Endothelial cell (in vitro differentiated cells): ENCODE measurements around the gene SETD5. TPM values are rescaled to one million over a fixed set of nuclear protein-coding genes. Genes with fewer than 3 reads are reported as not detected.

ENCODE experiments used
- DNase-seq: peaks from one replicate; pipeline ENCODE4 v3.0.0; 2021; ENCODE audit warnings: low spot score
- H3K27ac Mint-ChIP-seq: one replicate; pipeline ENCODE4 v1.8.0; 2021; ENCODE audit warnings: mixed read lengths, inconsistent platforms; ENCODE audit not compliant: unreplicated experiment
- H3K27me3 Mint-ChIP-seq: one replicate; pipeline ENCODE4 v1.8.0; 2021; ENCODE audit warnings: mild to moderate bottlenecking, moderate library complexity, mixed read lengths, inconsistent platforms; ENCODE audit not compliant: unreplicated experiment
- H3K36me3 Mint-ChIP-seq: one replicate; pipeline ENCODE4 v1.8.0; 2021; ENCODE audit warnings: mild to moderate bottlenecking, low read depth, mixed read lengths, inconsistent platforms; ENCODE audit not compliant: unreplicated experiment
- H3K4me1 Mint-ChIP-seq: one replicate; pipeline ENCODE4 v1.8.0; 2021; ENCODE audit warnings: mild to moderate bottlenecking, mixed read lengths, inconsistent platforms; ENCODE audit not compliant: unreplicated experiment
- H3K4me3 Mint-ChIP-seq: one replicate; pipeline ENCODE4 v1.8.0; 2021; ENCODE audit warnings: mild to moderate bottlenecking, mixed read lengths, inconsistent platforms; ENCODE audit not compliant: unreplicated experiment
- H3K9me3 Mint-ChIP-seq: one replicate; pipeline ENCODE4 v1.8.0; 2021; ENCODE audit warnings: mixed read lengths, inconsistent platforms; ENCODE audit not compliant: unreplicated experiment
- total RNA-seq: library from RNA; stranded (reverse); fragmentation: NEBNext Ultra II Directional; extraction: Animal tissue kit (Norgen Biotek cat#: 25700); gene quantifications from one replicate; pipeline ENCODE4 v1.2.1, GENCODE V29; 2021; ENCODE audit not compliant: unreplicated experiment
- TF ChIP-seq, protein P1 (sequence below): fragments of 200-600 bp; sonication (generic); IDR thresholded peaks from one replicate; pipeline ENCODE4 v1.5.0; 2021; ENCODE audit warnings: antibody characterized with exemption; ENCODE audit not compliant: unreplicated experiment

The SETD5 gene
- total RNA-seq, 1 donor from 2014 or later, result 246 TPM

DNA sequence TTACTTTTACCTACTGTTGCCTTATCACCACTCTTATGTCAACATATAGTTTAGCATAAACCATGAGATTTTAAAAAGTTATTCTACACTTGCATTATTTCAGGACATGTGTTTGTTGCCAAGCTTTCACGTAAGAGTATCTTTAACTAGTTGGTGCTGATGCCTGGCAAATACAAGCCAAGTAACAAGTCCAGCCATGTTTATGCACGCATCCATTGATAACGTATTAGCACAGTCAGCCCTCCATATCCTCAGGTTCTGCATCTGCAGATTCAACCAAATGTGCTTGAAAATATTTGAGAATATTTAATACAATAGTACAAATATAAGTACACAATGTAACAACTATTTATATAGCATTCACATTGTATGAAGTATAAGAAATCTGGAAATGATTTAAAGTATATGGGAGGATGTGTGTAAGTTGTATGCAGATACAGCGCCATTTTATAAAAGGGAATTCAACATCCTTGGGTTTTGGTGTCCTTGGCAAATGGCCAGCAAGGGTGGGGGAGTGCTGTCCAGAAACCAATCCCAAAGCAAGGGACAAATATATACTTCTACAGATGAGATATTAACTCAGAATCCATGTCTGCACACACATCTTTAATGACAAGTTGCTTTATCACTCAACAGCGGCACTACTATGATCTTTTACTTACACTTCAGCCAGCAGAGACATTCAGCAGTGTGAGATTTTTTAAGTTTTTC is 8.7 kb upstream of the SETD5 start:
- Mint-ChIP-seq H3K27ac (no peak overlapping the region), H3K9me3 (no peaks in the 10 kb centered on the region), H3K4me1 (peaks cover 37% of the 10 kb centered on the region), H3K36me3 (peaks cover 43% of the 10 kb centered on the region), H3K4me3 (no peak overlapping the region), H3K27me3 (peaks cover 3% of the 10 kb centered on the region)
- TF ChIP-seq, protein P1, sequence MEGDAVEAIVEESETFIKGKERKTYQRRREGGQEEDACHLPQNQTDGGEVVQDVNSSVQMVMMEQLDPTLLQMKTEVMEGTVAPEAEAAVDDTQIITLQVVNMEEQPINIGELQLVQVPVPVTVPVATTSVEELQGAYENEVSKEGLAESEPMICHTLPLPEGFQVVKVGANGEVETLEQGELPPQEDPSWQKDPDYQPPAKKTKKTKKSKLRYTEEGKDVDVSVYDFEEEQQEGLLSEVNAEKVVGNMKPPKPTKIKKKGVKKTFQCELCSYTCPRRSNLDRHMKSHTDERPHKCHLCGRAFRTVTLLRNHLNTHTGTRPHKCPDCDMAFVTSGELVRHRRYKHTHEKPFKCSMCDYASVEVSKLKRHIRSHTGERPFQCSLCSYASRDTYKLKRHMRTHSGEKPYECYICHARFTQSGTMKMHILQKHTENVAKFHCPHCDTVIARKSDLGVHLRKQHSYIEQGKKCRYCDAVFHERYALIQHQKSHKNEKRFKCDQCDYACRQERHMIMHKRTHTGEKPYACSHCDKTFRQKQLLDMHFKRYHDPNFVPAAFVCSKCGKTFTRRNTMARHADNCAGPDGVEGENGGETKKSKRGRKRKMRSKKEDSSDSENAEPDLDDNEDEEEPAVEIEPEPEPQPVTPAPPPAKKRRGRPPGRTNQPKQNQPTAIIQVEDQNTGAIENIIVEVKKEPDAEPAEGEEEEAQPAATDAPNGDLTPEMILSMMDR, result no peak
- DNase-seq, result no peak

DNA sequence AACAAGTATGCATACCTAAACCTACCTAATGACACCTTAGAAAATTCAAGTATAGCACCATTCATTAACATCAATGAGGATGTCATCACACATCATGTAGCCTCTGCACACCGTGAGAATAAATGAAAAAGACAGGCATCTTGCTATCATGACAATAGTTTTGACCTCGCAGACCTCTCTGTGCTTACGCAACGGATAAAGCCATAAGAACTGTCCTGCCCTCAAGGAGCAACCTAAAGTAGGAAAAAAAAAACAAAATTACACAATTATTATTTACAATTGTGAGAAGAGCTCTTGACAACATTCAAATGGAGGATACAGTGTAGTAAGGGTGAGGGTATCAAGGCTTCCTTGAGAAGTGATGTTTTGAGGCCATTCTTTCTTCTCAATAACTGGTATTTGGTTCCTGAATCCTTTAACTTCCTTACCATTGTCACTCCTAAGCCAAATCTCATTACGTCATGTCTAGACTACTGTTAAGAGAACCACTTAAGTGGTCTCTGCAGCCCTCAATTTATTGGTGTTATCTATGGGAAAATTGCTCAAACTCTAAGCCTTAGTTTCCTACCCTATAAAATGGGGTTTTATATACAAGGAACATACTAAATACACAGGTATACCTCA is 7.0 kb upstream of the SETD5 start:
- Mint-ChIP-seq H3K27ac (peak overlapping the region; percentile 31), H3K36me3 (peaks cover 56% of the 10 kb centered on the region), H3K9me3 (no peaks in the 10 kb centered on the region), H3K4me1 (peaks cover 50% of the 10 kb centered on the region), H3K4me3 (peak overlapping the region; percentile 35), H3K27me3 (peaks cover 8% of the 10 kb centered on the region)
- TF ChIP-seq, protein P1, result no peak
- DNase-seq, result no peak

DNA sequence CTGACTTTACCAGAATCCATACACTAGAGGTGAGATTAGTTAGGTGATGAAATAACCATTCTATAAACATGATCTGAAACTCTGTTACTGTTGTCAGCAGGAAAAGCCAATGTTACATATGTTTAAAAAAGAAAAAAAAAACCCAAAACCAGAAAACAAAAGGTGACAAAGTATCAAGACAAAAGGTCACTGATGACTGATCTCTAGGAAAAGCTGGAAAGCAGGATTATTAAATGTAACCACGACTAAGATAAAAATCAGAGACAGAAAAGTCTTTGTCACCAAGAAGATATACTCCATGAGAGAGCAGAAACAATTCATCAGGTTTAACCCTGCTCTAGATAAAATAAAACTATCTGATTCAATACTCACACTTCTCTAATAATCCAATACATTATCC is 5.4 kb upstream of the SETD5 start:
- H3K9me3 Mint-ChIP-seq, result no peaks in the 10 kb centered on the region
- peak overlapping the region; percentile 48 for H3K4me3 Mint-ChIP-seq
- peak overlapping the region; percentile 79 for H3K27ac Mint-ChIP-seq
- no peak for DNase-seq
- TF ChIP-seq, protein P1, result no peak
- peaks cover 22% of the 10 kb centered on the region for H3K27me3 Mint-ChIP-seq
- H3K4me1 Mint-ChIP-seq, result peaks cover 54% of the 10 kb centered on the region
- H3K36me3 Mint-ChIP-seq, result peaks cover 49% of the 10 kb centered on the region

DNA sequence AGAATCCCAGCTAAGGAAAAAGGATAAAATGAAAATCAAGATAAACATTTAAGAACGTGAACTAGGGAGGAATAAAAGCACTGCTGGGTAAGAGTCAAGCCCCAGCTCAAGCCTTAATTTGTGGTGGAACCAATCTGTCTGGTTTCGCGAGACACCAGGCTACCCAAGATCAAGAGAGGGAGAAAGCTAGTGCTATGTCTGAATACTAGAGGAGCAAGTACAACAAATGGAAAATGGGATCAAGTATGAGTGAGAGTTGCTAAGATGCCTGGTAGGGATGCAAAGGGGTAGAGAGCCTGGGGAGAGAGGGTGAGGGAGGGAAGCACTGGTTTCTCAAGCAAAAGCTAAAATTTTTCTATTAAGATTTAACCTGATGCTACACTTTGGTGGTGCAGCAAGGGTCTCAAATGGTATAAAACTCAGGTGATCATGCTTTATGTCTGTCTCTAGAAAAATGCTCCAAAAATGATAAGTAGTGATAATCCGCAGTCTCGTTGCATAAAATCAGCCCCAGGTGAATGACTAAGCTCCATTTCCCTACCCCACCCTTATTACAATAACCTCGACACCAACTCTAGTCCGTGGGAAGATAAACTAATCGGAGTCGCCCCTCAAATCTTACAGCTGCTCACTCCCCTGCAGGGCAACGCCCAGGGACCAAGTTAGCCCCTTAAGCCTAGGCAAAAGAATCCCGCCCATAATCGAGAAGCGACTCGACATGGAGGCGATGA is 1.7 kb upstream of the SETD5 start:
- Mint-ChIP-seq H3K27ac (peak overlapping the region; percentile 98), H3K4me1 (peaks cover 74% of the 10 kb centered on the region), H3K36me3 (peaks cover 49% of the 10 kb centered on the region), H3K9me3 (no peaks in the 10 kb centered on the region), H3K4me3 (peak overlapping the region; percentile 99), H3K27me3 (peaks cover 37% of the 10 kb centered on the region)
- TF ChIP-seq, protein P1, result no peak
- no peak for DNase-seq

DNA sequence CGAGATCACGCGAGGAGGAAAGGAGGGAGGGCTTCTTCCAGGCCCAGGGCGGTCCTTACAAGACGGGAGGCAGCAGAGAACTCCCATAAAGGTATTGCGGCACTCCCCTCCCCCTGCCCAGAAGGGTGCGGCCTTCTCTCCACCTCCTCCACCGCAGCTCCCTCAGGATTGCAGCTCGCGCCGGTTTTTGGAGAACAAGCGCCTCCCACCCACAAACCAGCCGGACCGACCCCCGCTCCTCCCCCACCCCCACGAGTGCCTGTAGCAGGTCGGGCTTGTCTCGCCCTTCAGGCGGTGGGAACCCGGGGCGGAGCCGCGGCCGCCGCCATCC is 1.1 kb upstream of the SETD5 start:
- peaks cover 37% of the 10 kb centered on the region for H3K27me3 Mint-ChIP-seq
- peak overlapping the region; percentile 99 for H3K4me3 Mint-ChIP-seq
- H3K36me3 Mint-ChIP-seq, result peaks cover 44% of the 10 kb centered on the region
- DNase-seq, result no peak
- peak overlapping the region; percentile 98 for H3K27ac Mint-ChIP-seq
- TF ChIP-seq, protein P1, result no peak
- peaks cover 73% of the 10 kb centered on the region for H3K4me1 Mint-ChIP-seq
- H3K9me3 Mint-ChIP-seq, result no peaks in the 10 kb centered on the region
